GM19035 (cell line): ENCODE results near the gene ZNF484.

ENCODE experiments used
- ATAC-seq: cut with Tn5 transposase; IDR thresholded peaks from one replicate; pipeline ENCODE4 v1.9.1; 2021; ENCODE audit not compliant: unreplicated experiment

Gene ZNF484

DNA sequence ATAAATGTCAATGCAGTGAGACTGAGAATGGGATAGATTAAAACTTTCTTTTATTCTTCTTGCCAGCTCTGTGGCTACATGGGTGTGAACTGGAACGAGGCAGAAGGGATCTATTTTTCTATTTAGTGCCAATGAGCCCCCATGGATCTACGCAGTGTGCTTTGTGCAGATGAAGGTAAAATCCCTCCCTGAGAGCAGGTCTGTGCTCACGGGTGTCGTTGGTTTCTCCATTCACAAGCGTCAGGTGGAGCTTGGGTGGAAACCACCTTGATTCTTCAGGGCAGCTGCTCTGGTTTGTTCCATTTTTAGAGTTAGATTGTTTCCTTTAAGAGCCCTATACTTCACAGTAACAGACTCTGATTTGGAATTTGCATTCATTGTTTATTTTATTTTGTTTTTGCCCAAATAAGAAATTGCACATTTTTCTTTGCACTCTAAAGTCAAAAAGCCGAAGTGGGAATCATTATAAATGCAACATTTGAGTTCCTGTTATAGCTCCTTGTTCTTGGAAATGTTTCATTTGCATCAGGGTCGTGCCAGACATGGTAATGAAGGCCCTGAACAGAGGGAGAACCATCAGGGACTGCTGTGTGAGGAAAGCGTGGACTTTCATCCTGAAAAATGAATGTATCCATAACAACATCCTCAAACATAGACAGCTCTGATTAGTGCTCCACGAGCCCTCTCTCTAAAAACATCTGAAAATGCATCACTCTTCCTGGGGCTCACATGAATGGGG is 82.1 kb downstream of the ZNF484 start:
- no peak for ATAC-seq
